HepG2 (cell line): ENCODE measurements around the gene BCL2L11. TPM values are rescaled to one million over a fixed set of nuclear protein-coding genes. Genes with fewer than 3 reads are reported as not detected.

ENCODE experiments used
- KAT2B ChIP-seq: fragments of 150-350 bp; IDR thresholded peaks from 2 replicates; pipeline ENCODE4 v1.6.1; 2014; ENCODE audit warnings: low read depth, low read length, borderline replicate concordance
- LCORL ChIP-seq, 2 experiments: fragments of 450-650 bp in 1 of 2; sonication (generic) in 1 of 2; formaldehyde crosslinking in 1 of 2; IDR thresholded peaks; 2 replicates each; pipeline versions ENCODE4 v1.5.0 to v1.6.1; 2017 to 2020; ENCODE audit warnings: antibody characterized with exemption in 1 of 2, missing genetic modification reagents in 1 of 2
- RAD21 ChIP-seq: fragments of 450-650 bp; formaldehyde crosslinking; IDR thresholded peaks from 2 replicates; pipeline ENCODE4 v1.5.0; 2020; ENCODE audit warnings: mild to moderate bottlenecking
- RBM22 ChIP-seq: fragments of 200-400 bp; formaldehyde crosslinking; optimal IDR thresholded peaks from 2 replicates; pipeline ENCODE3; 2017; ENCODE audit warnings: mild to moderate bottlenecking, low read length, moderate library complexity
- SIX4 ChIP-seq: sonication (generic); formaldehyde crosslinking; IDR thresholded peaks from 2 replicates; pipeline ENCODE4 v1.4.0; 2020; ENCODE audit warnings: missing genetic modification reagents
- TEF ChIP-seq: sonication (generic); formaldehyde crosslinking; IDR thresholded peaks from 2 replicates; pipeline ENCODE4 v1.5.0; 2020; ENCODE audit warnings: missing genetic modification reagents
- THAP11 ChIP-seq: IDR thresholded peaks from 2 replicates; pipeline ENCODE4 v1.6.1; 2016; ENCODE audit warnings: missing biosample characterization, missing genetic modification reagents
- ZBTB33 ChIP-seq: sonication (generic); formaldehyde crosslinking; IDR thresholded peaks from 2 replicates; pipeline ENCODE4 v1.4.0; 2020; ENCODE audit warnings: missing genetic modification reagents
- ZHX2 ChIP-seq, 2 experiments: sonication (generic) in 1 of 2; formaldehyde crosslinking in 1 of 2; IDR thresholded peaks; 2 replicates each; pipeline versions ENCODE4 v1.6.1 to v1.9.0; 2014 to 2022; ENCODE audit warnings: antibody characterized with exemption in 1 of 2, borderline replicate concordance in 1 of 2, inconsistent platforms in 1 of 2, low read depth in 1 of 2, missing genetic modification reagents in 1 of 2
- ZKSCAN5 ChIP-seq: sonication (generic); formaldehyde crosslinking; IDR thresholded peaks from 2 replicates; pipeline ENCODE4 v1.5.1; 2020; ENCODE audit warnings: mild to moderate bottlenecking, missing genetic modification reagents
- ZNF280B ChIP-seq: sonication (generic); formaldehyde crosslinking; IDR thresholded peaks from 2 replicates; pipeline ENCODE4 v1.5.0; 2020; ENCODE audit warnings: missing genetic modification reagents, mild to moderate bottlenecking, borderline replicate concordance
- ZNF329 ChIP-seq: sonication (generic); formaldehyde crosslinking; IDR thresholded peaks from 2 replicates; pipeline ENCODE4 v1.9.0; 2021; ENCODE audit warnings: low read depth, mild to moderate bottlenecking, missing genetic modification reagents
- ZNF781 ChIP-seq: sonication (generic); formaldehyde crosslinking; IDR thresholded peaks from 2 replicates; pipeline ENCODE4 v1.5.1; 2020; ENCODE audit warnings: borderline replicate concordance, mild to moderate bottlenecking, missing genetic modification reagents; ENCODE audit errors: not compliant biosample characterization
- polyA plus RNA-seq, 8 experiments: library from polyadenylated mRNA; depleted of rRNA in 3 of 8; stranded (reverse) in 7 of 8; unstranded in 1 of 8; fragments of >200 nt; fragmentation: Illumina TruSeq in 4 of 8; extraction: Trizol in 4 of 8; gene quantifications; 2 replicates each; pipeline versions ENCODE4 v1.2.1 to v1.2.3, GENCODE V29; 2011 to 2016; ENCODE audit warnings: low read depth in 4 of 8, missing spikeins in 1 of 8, mixed read lengths in 1 of 8; ENCODE audit not compliant: insufficient read depth in 1 of 8
- total RNA-seq, 5 experiments: library from RNA; depleted of rRNA; stranded (reverse); fragments of >200 nt; fragmentation: Illumina TruSeq; extraction: Trizol; gene quantifications; 2 replicates each; pipeline ENCODE4 v1.2.3, GENCODE V29; 2016; ENCODE audit warnings: low read depth in 1 of 5

Gene BCL2L11
- total and polyA plus RNA-seq, 2 of the 13 experiments (the other 11 are each of a cell fraction or from before 2014, with no cell fraction given) = 6.1 to 9.7 TPM

GRCh38 chr2:111122631-111123421 lies 2.1 kb downstream of the BCL2L11 start (continued):
- TF ChIP-seq ZNF781 (CRISPR knock-in tag) (peak; percentile 81), ZNF329 (CRISPR knock-in tag) (no peak), THAP11 (CRISPR knock-in tag) (peak; percentile 9), RBM22 (peak; percentile 5), RAD21 (peak; percentile 64), TEF (no peak), SIX4 (CRISPR knock-in tag) (0 out of 2 replicates have a peak, but pooled peaks have one; percentile 24), ZBTB33 (0 out of 2 replicates have a peak, but pooled peaks have one; percentile 16), KAT2B (no peak), LCORL (IDR thresholded peaks at IDR 0.05) (no peak), LCORL (CRISPR knock-in tag; IDR thresholded peaks at IDR 0.05) (peak; percentile 57; the same call in 1 of the 2 replicates), ZKSCAN5 (0 out of 2 replicates have a peak, but pooled peaks have one; percentile 63), ZHX2 (IDR thresholded peaks at IDR 0.05; ENCODE audit: low read depth) (0 out of 2 replicates have a peak, but pooled peaks have one; percentile 1), ZHX2 (CRISPR knock-in tag; IDR thresholded peaks at IDR 0.05; ENCODE audit: borderline replicate concordance) (peak; percentile 24; the same call in 1 of the 2 replicates), ZNF280B (CRISPR knock-in tag) (peak; percentile 90; the same call in 1 of the 2 replicates)
